H9 (cell line): ENCODE measurements around the gene CASK. TPM values are rescaled to one million over a fixed set of nuclear protein-coding genes. Genes with fewer than 3 reads are reported as not detected.

Experiments used
- DNase-seq: peaks from one replicate; pipeline ENCODE4 v3.0.0-alpha.2; 2017
- H2AFZ ChIP-seq: one replicate; pipeline ENCODE4 v1.6.1; 2013; ENCODE audit warnings: mild to moderate bottlenecking, low read length, control low read depth, moderate library complexity
- H2AK5ac ChIP-seq: 2 replicates; pipeline ENCODE4 v1.6.1; 2013; ENCODE audit warnings: low read length, control low read depth, mixed read lengths; ENCODE audit not compliant: insufficient read length
- H2BK120ac ChIP-seq: one replicate; pipeline ENCODE4 v1.6.1; 2013; ENCODE audit warnings: low read depth, mild to moderate bottlenecking, low read length, control low read depth, inconsistent platforms; ENCODE audit not compliant: poor library complexity, severe bottlenecking
- H2BK12ac ChIP-seq: 2 replicates; pipeline ENCODE4 v1.6.1; 2013; ENCODE audit warnings: low read length, control low read depth, mixed read lengths, low read depth; ENCODE audit not compliant: insufficient read length
- H2BK15ac ChIP-seq: 2 replicates; pipeline ENCODE4 v1.6.1; 2013; ENCODE audit warnings: low read depth, low read length, control low read depth
- H2BK20ac ChIP-seq: one replicate; pipeline ENCODE4 v1.6.1; 2013; ENCODE audit warnings: low read depth, mild to moderate bottlenecking, low read length, control low read depth, inconsistent platforms; ENCODE audit not compliant: poor library complexity, severe bottlenecking
- H2BK5ac ChIP-seq: 2 replicates; pipeline ENCODE4 v1.6.1; 2013; ENCODE audit warnings: low read length, control low read depth, mixed read lengths; ENCODE audit not compliant: insufficient read length
- H3K14ac ChIP-seq: 2 replicates; pipeline ENCODE4 v1.6.1; 2013; ENCODE audit warnings: low read length, control low read depth; ENCODE audit not compliant: insufficient read depth
- H3K18ac ChIP-seq: 2 replicates; pipeline ENCODE4 v1.6.1; 2013; ENCODE audit warnings: low read depth, mild to moderate bottlenecking, mixed read lengths, low read length, control low read depth; ENCODE audit not compliant: insufficient read length
- H3K23ac ChIP-seq: 2 replicates; pipeline ENCODE4 v1.6.1; 2013; ENCODE audit warnings: low read length, control low read depth, mixed read lengths, low read depth; ENCODE audit not compliant: insufficient read length
- H3K23me2 ChIP-seq: 2 replicates; pipeline ENCODE4 v1.6.1; 2013; ENCODE audit warnings: low read depth, mild to moderate bottlenecking, mixed read lengths, low read length, control low read depth; ENCODE audit not compliant: insufficient read length, poor library complexity, severe bottlenecking
- H3K27ac ChIP-seq: 2 replicates; pipeline ENCODE4 v1.5.1; 2013; ENCODE audit warnings: low read length, control low read depth, mixed read lengths, low read depth; ENCODE audit not compliant: insufficient read length
- H3K27me3 ChIP-seq: 2 replicates; pipeline ENCODE4 v1.6.1; 2013; ENCODE audit warnings: low read length, control low read depth, inconsistent platforms; ENCODE audit not compliant: insufficient read depth
- H3K4ac ChIP-seq: 2 replicates; pipeline ENCODE4 v1.6.1; 2013; ENCODE audit warnings: low read depth, mild to moderate bottlenecking, control low read depth, inconsistent platforms, low read length, moderate library complexity
- H3K4me1 ChIP-seq: 2 replicates; pipeline ENCODE4 v1.6.1; 2013; ENCODE audit warnings: low read length, control low read depth, inconsistent platforms; ENCODE audit not compliant: insufficient read depth
- H3K4me2 ChIP-seq: 2 replicates; pipeline ENCODE4 v1.6.1; 2013; ENCODE audit warnings: low read length, control low read depth, mixed read lengths; ENCODE audit not compliant: insufficient read length, insufficient read depth
- H3K56ac ChIP-seq: 2 replicates; pipeline ENCODE4 v1.6.1; 2013; ENCODE audit warnings: low read depth, mild to moderate bottlenecking, mixed read lengths, low read length, control low read depth; ENCODE audit not compliant: insufficient read length
- H3K79me1 ChIP-seq: 2 replicates; pipeline ENCODE4 v1.6.1; 2013; ENCODE audit warnings: low read depth, mild to moderate bottlenecking, moderate library complexity, low read length, control low read depth, inconsistent platforms; ENCODE audit not compliant: insufficient read depth, poor library complexity, severe bottlenecking
- H3K79me2 ChIP-seq: 2 replicates; pipeline ENCODE4 v1.6.1; 2013; ENCODE audit warnings: low read length, control low read depth, inconsistent platforms; ENCODE audit not compliant: insufficient read depth
- H3K9ac ChIP-seq: 2 replicates; pipeline ENCODE4 v1.6.1; 2013; ENCODE audit warnings: low read length, control low read depth, mixed read lengths; ENCODE audit not compliant: insufficient read length; ENCODE audit errors: extremely low read depth
- H3K9me3 ChIP-seq: one replicate; pipeline ENCODE4 v1.6.1; 2013; ENCODE audit warnings: low read depth, low read length, inconsistent platforms; ENCODE audit not compliant: control insufficient read depth
- H3T11ph ChIP-seq: one replicate; pipeline ENCODE4 v1.6.1; 2013; ENCODE audit warnings: mild to moderate bottlenecking, low read length, control low read depth, inconsistent platforms
- H4K20me1 ChIP-seq: one replicate; pipeline ENCODE4 v1.6.1; 2013; ENCODE audit not compliant: control insufficient read depth, insufficient read length, insufficient read depth
- H4K5ac ChIP-seq: 2 replicates; pipeline ENCODE4 v1.6.1; 2013; ENCODE audit warnings: low read depth, mild to moderate bottlenecking, mixed read lengths, low read length, control low read depth; ENCODE audit not compliant: insufficient read length
- H4K8ac ChIP-seq: replicated peaks from 2 replicates; pipeline ENCODE4 v1.6.1; 2013; ENCODE audit warnings: low read length, control low read depth, mixed read lengths, low read depth; ENCODE audit not compliant: insufficient read length
- H4K91ac ChIP-seq: 2 replicates; pipeline ENCODE4 v1.6.1; 2013; ENCODE audit warnings: low read depth, mild to moderate bottlenecking, moderate library complexity, mixed read lengths, low read length, control low read depth; ENCODE audit not compliant: insufficient read length
- H3K27ac Mint-ChIP-seq, 3 experiments: 2 replicates in 2 of 3; 3 replicates in 1 of 3; pipeline ENCODE4 v1.8.0; 2020 to 2021; ENCODE audit warnings: mixed read lengths in 3 of 3, mild to moderate bottlenecking in 1 of 3, moderate library complexity in 1 of 3
- H3K27me3 Mint-ChIP-seq: 2 replicates; pipeline ENCODE4 v1.8.0; 2021; ENCODE audit warnings: low read depth, mild to moderate bottlenecking, moderate library complexity, mixed read lengths
- H3K36me3 Mint-ChIP-seq, 3 experiments: 2 replicates in 2 of 3; 3 replicates in 1 of 3; pipeline ENCODE4 v1.8.0; 2020 to 2021; ENCODE audit warnings: low read depth in 3 of 3, mixed read lengths in 3 of 3; ENCODE audit not compliant: insufficient read depth in 1 of 3
- H3K4me1 Mint-ChIP-seq, 2 experiments: 2 replicates each; pipeline ENCODE4 v1.8.0; 2020; ENCODE audit warnings: mixed read lengths in 2 of 2
- H3K4me3 Mint-ChIP-seq, 2 experiments: 2 replicates in 1 of 2; 3 replicates in 1 of 2; pipeline ENCODE4 v1.8.0; 2020 to 2021; ENCODE audit warnings: mild to moderate bottlenecking in 2 of 2, mixed read lengths in 2 of 2, moderate library complexity in 1 of 2
- H3K9me3 Mint-ChIP-seq, 2 experiments: 2 replicates in 1 of 2; 3 replicates in 1 of 2; pipeline ENCODE4 v1.8.0; 2020; ENCODE audit warnings: mild to moderate bottlenecking in 2 of 2, mixed read lengths in 2 of 2, moderate library complexity in 1 of 2
- WGBS: extraction: QIAGEN DNeasy Blood & Tissue Kit; methylation state at CpG from one replicate; pipeline ENCODE4 v1.1.7; 2013; ENCODE audit warnings: missing lambda C conversion rate, low lambda C conversion rate, mixed read lengths; ENCODE audit not compliant: insufficient read length; ENCODE audit errors: extremely low coverage; 5-methylcytosine and 5-hydroxymethylcytosine counted together
- total RNA-seq: library from RNA; stranded (reverse); gene quantifications from 2 replicates; pipeline ENCODE4 v1.2.1, GENCODE V29; 2021
- TF ChIP-seq, protein P1 (sequence below): fragments of 200-600 bp; sonication (generic); conservative IDR thresholded peaks from 3 replicates; pipeline ENCODE4 v1.8.0; 2021; ENCODE audit warnings: antibody characterized with exemption, mild to moderate bottlenecking

The CASK gene
- total RNA-seq, 1 experiment from 2014 or later = 44.1 TPM

DNA sequence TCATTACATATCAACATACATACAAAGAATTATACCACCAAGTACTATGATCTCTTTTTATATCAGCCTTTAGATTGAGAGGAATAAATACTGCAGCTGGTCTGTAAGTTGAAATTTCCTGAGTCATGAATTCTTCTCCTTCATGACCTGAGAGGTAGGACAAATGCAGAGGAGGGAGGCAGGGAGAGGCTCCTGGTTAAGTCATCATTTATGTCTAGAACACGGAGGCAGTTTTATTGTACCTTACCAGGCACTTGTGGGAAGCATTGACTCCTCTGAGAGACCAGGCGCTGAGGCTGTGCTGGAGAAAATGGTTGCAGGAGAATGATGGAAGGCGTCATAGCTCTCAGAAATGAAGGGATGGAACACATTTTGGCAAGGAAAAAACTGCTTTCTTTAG is 12.5 kb upstream of the CASK start:
- H3K79me1 ChIP-seq = no peaks in the 10 kb centered on the region
- Mint-ChIP-seq H3K9me3 (peaks cover 52 to 58% of the 10 kb centered on the region in 2 experiments), H3K4me3 (no peak overlapping the region), H3K27me3 (peaks cover 2% of the 10 kb centered on the region), H3K36me3 (peaks cover 0 to 2% (median 0%) of the 10 kb centered on the region in 3 experiments; a peak in 3 of 7 replicates), H3K4me1 (no peaks in the 10 kb centered on the region), H3K27ac (no peak overlapping the region)
- no peaks in the 10 kb centered on the region for H3K79me2 ChIP-seq
- no peak overlapping the region for H2AK5ac ChIP-seq
- no CpG with 5 or more reads among the region's 3 CpGs for WGBS
- H3K56ac ChIP-seq = no peak overlapping the region
- H3K4me1 ChIP-seq = no peaks in the 10 kb centered on the region
- H3K4ac ChIP-seq = no peak overlapping the region
- no peak overlapping the region for H3K18ac ChIP-seq
- no peak overlapping the region for H2BK12ac ChIP-seq
- H4K20me1 ChIP-seq = no peaks in the 10 kb centered on the region
- H3K27me3 ChIP-seq = no peaks in the 10 kb centered on the region
- H3K27ac ChIP-seq = no peak overlapping the region
- no peak overlapping the region for H3K9ac ChIP-seq
- TF ChIP-seq, protein P1, sequence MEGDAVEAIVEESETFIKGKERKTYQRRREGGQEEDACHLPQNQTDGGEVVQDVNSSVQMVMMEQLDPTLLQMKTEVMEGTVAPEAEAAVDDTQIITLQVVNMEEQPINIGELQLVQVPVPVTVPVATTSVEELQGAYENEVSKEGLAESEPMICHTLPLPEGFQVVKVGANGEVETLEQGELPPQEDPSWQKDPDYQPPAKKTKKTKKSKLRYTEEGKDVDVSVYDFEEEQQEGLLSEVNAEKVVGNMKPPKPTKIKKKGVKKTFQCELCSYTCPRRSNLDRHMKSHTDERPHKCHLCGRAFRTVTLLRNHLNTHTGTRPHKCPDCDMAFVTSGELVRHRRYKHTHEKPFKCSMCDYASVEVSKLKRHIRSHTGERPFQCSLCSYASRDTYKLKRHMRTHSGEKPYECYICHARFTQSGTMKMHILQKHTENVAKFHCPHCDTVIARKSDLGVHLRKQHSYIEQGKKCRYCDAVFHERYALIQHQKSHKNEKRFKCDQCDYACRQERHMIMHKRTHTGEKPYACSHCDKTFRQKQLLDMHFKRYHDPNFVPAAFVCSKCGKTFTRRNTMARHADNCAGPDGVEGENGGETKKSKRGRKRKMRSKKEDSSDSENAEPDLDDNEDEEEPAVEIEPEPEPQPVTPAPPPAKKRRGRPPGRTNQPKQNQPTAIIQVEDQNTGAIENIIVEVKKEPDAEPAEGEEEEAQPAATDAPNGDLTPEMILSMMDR = no peak
- H2AFZ ChIP-seq = no peak overlapping the region
- no peak overlapping the region for H2BK120ac ChIP-seq
- no peak overlapping the region for H3T11ph ChIP-seq
- no peak overlapping the region for H4K5ac ChIP-seq
- no peak overlapping the region for H4K8ac ChIP-seq
- H3K9me3 ChIP-seq = no peaks in the 10 kb centered on the region
- H3K4me2 ChIP-seq = no peak overlapping the region
- no peak overlapping the region for H2BK5ac ChIP-seq
- no peak overlapping the region for H4K91ac ChIP-seq
- H3K23ac ChIP-seq = no peak overlapping the region
- no peak for DNase-seq
- no peak overlapping the region for H2BK20ac ChIP-seq
- H3K14ac ChIP-seq = no peak overlapping the region
- no peaks in the 10 kb centered on the region for H3K23me2 ChIP-seq
- no peak overlapping the region for H2BK15ac ChIP-seq
